PC-3 (cell line): ENCODE results near the gene HIVEP3. TPM values are rescaled to one million over a fixed set of nuclear protein-coding genes. Genes with fewer than 3 reads are reported as not detected.

Source experiments
- ATAC-seq: fragments of 200-7000 bp; cut with Tn5 transposase; 2 replicates; pipeline ENCODE4 v1.9.1; 2020; ENCODE audit warnings: mild to moderate bottlenecking, moderate library complexity
- BruUV-seq: library from RNA; stranded (reverse); fragments of 400-500 nt; replicated peaks from 2 replicates; lab custom pipeline; 2021; lab: Mats Ljungman, UMichigan
- CTCF ChIA-PET: fragments of 300-600 bp; sonication (Branson Sonifier 250); formaldehyde crosslinking; loops from one replicate; lab custom pipeline; 2022; ENCODE audit warnings: antibody characterized with exemption; lab: Charles Lee
- POLR2A ChIA-PET: fragments of 300-600 bp; sonication (Branson Sonifier 250); formaldehyde crosslinking; loops from one replicate; lab custom pipeline; 2022; ENCODE audit warnings: antibody characterized with exemption; ENCODE audit not compliant: unreplicated experiment; lab: Charles Lee
- DNase-seq: peaks from one replicate; pipeline ENCODE4 v3.0.0-alpha.2; 2015
- H2AFZ ChIP-seq: fragments of 300-600 bp; sonication (generic); 2 replicates; pipeline ENCODE4 v1.6.0; 2016; ENCODE audit warnings: antibody characterized with exemption, low read length
- H3F3A ChIP-seq: fragments of 300-600 bp; sonication (generic); one replicate; pipeline ENCODE4 v1.6.0; 2017; ENCODE audit warnings: antibody characterized with exemption, low read length, control low read depth, mild to moderate bottlenecking; ENCODE audit not compliant: unreplicated experiment
- H3K27ac ChIP-seq: fragments of 300-600 bp; sonication (generic); 2 replicates; pipeline ENCODE4 v1.5.1; 2016; ENCODE audit warnings: mild to moderate bottlenecking, low read length
- H3K27me3 ChIP-seq: fragments of 300-600 bp; sonication (generic); 2 replicates; pipeline ENCODE4 v1.6.1; 2016; ENCODE audit warnings: low read length, mixed read lengths
- H3K36me3 ChIP-seq: fragments of 300-600 bp; sonication (generic); 2 replicates; pipeline ENCODE4 v1.6.1; 2016; ENCODE audit warnings: low read depth, mixed run types, low read length, mixed read lengths
- H3K4me1 ChIP-seq: fragments of 300-600 bp; sonication (generic); 2 replicates; pipeline ENCODE4 v1.5.1; 2016; ENCODE audit warnings: low read length; ENCODE audit not compliant: insufficient read depth
- H3K4me2 ChIP-seq: fragments of 300-600 bp; sonication (generic); 2 replicates; pipeline ENCODE4 v1.6.0; 2016; ENCODE audit warnings: low read length
- H3K4me3 ChIP-seq: fragments of 300-600 bp; sonication (generic); 2 replicates; pipeline ENCODE4 v1.5.1; 2016; ENCODE audit warnings: mild to moderate bottlenecking, low read length, mixed read lengths
- H3K79me2 ChIP-seq: fragments of 300-600 bp; sonication (generic); 2 replicates; pipeline ENCODE4 v1.6.1; 2017; ENCODE audit warnings: low read length, mixed read lengths
- H3K9ac ChIP-seq: fragments of 300-600 bp; sonication (generic); 2 replicates; pipeline ENCODE4 v1.6.0; 2016; ENCODE audit warnings: mild to moderate bottlenecking, low read length
- H3K9me2 ChIP-seq: fragments of 300-600 bp; sonication (generic); replicated peaks from 2 replicates; pipeline ENCODE4 v1.6.1; 2016; ENCODE audit warnings: mixed run types, low read length, mixed read lengths
- H3K9me3 ChIP-seq: fragments of 300-600 bp; sonication (generic); 2 replicates; pipeline ENCODE4 v1.6.1; 2016; ENCODE audit warnings: low read length, mixed read lengths
- H4K20me1 ChIP-seq: fragments of 300-600 bp; sonication (generic); 2 replicates; pipeline ENCODE4 v1.6.1; 2016; ENCODE audit warnings: low read length, mixed read lengths
- EZH2 ChIP-seq: fragments of 300-600 bp; sonication (generic); IDR thresholded peaks from one replicate; pipeline ENCODE4 v1.6.1; 2017; ENCODE audit warnings: antibody characterized with exemption, mild to moderate bottlenecking, low read length; ENCODE audit not compliant: unreplicated experiment
- EZH2phosphoT487 ChIP-seq: fragments of 300-600 bp; sonication (generic); IDR thresholded peaks from 2 replicates; pipeline ENCODE4 v1.6.1; 2018; ENCODE audit warnings: mild to moderate bottlenecking, antibody characterized with exemption, low read length, borderline replicate concordance
- intact Hi-C: fragments of 100-400 bp; cut with micrococcal nuclease; formaldehyde crosslinking; loops from 2 replicates; pipeline ENCODE4 v1.9.0; 2023
- total RNA-seq: library from RNA; depleted of rRNA; stranded (reverse); fragments of >200 nt; gene quantifications from 2 replicates; pipeline ENCODE4 v1.2.3, GENCODE V29; 2014
- TF ChIP-seq, protein P1 (sequence below): fragments of 300-600 bp; sonication (generic); conservative IDR thresholded peaks from 2 replicates; pipeline ENCODE4 v1.5.1; 2017; ENCODE audit warnings: antibody characterized with exemption, low read depth, mild to moderate bottlenecking, low read length

Gene HIVEP3
- total RNA-seq, 1 experiment from 2014 or later: 9.8 TPM

DNA sequence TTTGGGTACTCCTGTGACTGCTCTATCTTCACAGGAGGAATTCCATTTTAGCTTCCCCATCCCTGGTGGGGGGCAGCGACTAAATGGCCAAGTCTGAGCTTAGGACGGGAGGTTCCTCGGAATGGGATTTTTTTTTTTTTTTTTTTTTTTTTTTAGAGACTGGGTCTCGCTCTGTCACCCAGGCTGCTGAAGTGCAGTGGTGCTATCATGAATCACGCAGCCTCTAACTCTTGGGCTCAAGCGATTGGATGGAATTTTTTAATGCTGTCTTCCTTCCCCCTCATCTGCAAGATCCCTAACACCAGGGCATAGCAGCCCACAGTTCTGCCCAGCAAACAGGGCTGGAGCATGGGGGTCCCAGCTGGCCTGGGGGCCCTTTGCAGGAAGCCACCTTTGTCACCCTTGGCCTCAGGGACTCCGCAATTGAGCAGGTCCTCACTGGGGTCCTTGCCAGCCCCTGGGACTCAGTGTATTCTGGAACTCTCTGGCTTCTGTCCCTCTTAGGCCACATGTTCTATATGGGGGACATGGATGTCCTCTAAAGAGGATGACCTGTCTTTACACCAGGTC, 421.2 kb downstream of the HIVEP3 start:
- H3K27ac ChIP-seq: no peak overlapping the region
- no peaks in the 10 kb centered on the region for H3K27me3 ChIP-seq
- intact Hi-C loops: no loop called here
- no peaks in the 10 kb centered on the region for H3F3A ChIP-seq
- H3K9ac ChIP-seq: no peak overlapping the region
- H4K20me1 ChIP-seq: no peaks in the 10 kb centered on the region
- no TSS peak for BruUV-seq
- CTCF ChIA-PET: no interaction called here
- POLR2A ChIA-PET: no interaction called here
- no peaks in the 10 kb centered on the region for H3K36me3 ChIP-seq
- no peak for DNase-seq
- H3K79me2 ChIP-seq: no peaks in the 10 kb centered on the region
- ATAC-seq: no peak
- H3K4me2 ChIP-seq: no peak overlapping the region
- H2AFZ ChIP-seq: no peak overlapping the region
- H3K9me2 ChIP-seq: no peaks in the 10 kb centered on the region
- H3K4me3 ChIP-seq: no peak overlapping the region
- H3K4me1 ChIP-seq: peaks cover 48% of the 10 kb centered on the region
- TF ChIP-seq, protein P1, sequence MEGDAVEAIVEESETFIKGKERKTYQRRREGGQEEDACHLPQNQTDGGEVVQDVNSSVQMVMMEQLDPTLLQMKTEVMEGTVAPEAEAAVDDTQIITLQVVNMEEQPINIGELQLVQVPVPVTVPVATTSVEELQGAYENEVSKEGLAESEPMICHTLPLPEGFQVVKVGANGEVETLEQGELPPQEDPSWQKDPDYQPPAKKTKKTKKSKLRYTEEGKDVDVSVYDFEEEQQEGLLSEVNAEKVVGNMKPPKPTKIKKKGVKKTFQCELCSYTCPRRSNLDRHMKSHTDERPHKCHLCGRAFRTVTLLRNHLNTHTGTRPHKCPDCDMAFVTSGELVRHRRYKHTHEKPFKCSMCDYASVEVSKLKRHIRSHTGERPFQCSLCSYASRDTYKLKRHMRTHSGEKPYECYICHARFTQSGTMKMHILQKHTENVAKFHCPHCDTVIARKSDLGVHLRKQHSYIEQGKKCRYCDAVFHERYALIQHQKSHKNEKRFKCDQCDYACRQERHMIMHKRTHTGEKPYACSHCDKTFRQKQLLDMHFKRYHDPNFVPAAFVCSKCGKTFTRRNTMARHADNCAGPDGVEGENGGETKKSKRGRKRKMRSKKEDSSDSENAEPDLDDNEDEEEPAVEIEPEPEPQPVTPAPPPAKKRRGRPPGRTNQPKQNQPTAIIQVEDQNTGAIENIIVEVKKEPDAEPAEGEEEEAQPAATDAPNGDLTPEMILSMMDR: no peak
- TF ChIP-seq EZH2phosphoT487: no peak
- no peak for TF ChIP-seq EZH2
- H3K9me3 ChIP-seq: no peaks in the 10 kb centered on the region

DNA sequence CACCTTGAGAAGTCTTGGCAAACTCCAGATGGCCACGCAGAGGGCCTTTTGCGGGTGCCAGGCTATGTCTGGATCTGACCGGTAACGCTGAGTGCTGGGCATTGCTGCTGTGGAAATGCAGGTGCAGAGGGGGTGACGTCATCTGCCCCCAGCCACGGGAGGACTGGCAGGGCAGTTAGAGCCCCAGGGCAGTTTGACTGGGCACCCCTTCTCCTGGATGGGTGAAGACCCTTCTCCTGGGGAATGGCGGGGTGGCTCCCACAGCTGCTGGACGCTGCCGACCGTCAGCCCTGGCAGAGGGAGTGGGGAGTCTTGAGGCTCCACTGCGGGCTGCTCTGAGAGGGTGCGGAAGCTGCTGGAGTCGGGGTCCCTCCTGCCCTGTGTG, 421.7 kb downstream of the HIVEP3 start:
- Histone ChIP-seq H3K4me1 (peaks cover 48% of the 10 kb centered on the region), H3K27me3 (no peaks in the 10 kb centered on the region), H3F3A (no peaks in the 10 kb centered on the region), H3K4me2 (no peak overlapping the region), H3K9me2 (no peaks in the 10 kb centered on the region), H3K9me3 (no peaks in the 10 kb centered on the region), H3K27ac (no peak overlapping the region), H3K36me3 (no peaks in the 10 kb centered on the region), H4K20me1 (no peaks in the 10 kb centered on the region), H3K4me3 (no peak overlapping the region), H3K9ac (no peak overlapping the region), H3K79me2 (no peaks in the 10 kb centered on the region), H2AFZ (no peak overlapping the region)
- ATAC-seq (no peak), DNase-seq (no peak)
- ChIA-PET CTCF (no interaction called here), POLR2A (interaction anchor here (0.6 kb wide), 1 partner anchor 1396 kb away, joined by 3 read pairs; no protein-coding TSS in a partner anchor)
- no TSS peak for BruUV-seq
- TF ChIP-seq EZH2phosphoT487: no peak
- no peak for TF ChIP-seq EZH2
- TF ChIP-seq, protein P1: no peak
- intact Hi-C loops: no loop called here
